C4-2B (cell line): ENCODE data around the gene OCA2.

Source experiments
- H3K27ac ChIP-seq: fragments of 450-650 bp; 2 replicates; pipeline ENCODE4 v1.5.1; 2017
- ZFX ChIP-seq: fragments of 450-650 bp; IDR thresholded peaks from 2 replicates; pipeline ENCODE4 v1.6.1; 2017
- TF ChIP-seq, protein P1 (sequence below): fragments of 450-650 bp; conservative IDR thresholded peaks from 2 replicates; pipeline ENCODE4 v1.5.1; 2017; ENCODE audit warnings: mild to moderate bottlenecking

Gene OCA2

DNA sequence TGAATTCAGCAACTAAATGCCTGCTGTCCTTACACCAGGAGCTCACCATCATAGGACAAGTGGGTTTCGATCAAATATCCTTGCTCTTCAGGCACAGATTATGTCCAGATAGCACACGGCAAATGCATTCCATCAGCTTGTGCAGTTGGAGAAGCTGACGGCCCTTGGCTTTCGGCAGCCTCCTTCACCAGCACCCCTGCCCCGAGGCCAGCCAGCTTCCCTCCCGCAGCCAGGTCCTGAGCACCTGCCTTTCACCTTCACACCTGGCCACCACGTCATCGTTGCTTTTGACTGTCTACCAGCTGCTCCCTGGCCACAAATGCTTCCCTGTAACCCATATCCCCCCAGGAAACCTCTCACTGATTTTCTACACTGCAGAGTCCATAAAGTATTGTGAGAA, 355.5 kb downstream of the OCA2 start:
- TF ChIP-seq, protein P1, sequence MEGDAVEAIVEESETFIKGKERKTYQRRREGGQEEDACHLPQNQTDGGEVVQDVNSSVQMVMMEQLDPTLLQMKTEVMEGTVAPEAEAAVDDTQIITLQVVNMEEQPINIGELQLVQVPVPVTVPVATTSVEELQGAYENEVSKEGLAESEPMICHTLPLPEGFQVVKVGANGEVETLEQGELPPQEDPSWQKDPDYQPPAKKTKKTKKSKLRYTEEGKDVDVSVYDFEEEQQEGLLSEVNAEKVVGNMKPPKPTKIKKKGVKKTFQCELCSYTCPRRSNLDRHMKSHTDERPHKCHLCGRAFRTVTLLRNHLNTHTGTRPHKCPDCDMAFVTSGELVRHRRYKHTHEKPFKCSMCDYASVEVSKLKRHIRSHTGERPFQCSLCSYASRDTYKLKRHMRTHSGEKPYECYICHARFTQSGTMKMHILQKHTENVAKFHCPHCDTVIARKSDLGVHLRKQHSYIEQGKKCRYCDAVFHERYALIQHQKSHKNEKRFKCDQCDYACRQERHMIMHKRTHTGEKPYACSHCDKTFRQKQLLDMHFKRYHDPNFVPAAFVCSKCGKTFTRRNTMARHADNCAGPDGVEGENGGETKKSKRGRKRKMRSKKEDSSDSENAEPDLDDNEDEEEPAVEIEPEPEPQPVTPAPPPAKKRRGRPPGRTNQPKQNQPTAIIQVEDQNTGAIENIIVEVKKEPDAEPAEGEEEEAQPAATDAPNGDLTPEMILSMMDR = no peak
- TF ChIP-seq ZFX = no peak
- H3K27ac ChIP-seq = no peak overlapping the region

DNA sequence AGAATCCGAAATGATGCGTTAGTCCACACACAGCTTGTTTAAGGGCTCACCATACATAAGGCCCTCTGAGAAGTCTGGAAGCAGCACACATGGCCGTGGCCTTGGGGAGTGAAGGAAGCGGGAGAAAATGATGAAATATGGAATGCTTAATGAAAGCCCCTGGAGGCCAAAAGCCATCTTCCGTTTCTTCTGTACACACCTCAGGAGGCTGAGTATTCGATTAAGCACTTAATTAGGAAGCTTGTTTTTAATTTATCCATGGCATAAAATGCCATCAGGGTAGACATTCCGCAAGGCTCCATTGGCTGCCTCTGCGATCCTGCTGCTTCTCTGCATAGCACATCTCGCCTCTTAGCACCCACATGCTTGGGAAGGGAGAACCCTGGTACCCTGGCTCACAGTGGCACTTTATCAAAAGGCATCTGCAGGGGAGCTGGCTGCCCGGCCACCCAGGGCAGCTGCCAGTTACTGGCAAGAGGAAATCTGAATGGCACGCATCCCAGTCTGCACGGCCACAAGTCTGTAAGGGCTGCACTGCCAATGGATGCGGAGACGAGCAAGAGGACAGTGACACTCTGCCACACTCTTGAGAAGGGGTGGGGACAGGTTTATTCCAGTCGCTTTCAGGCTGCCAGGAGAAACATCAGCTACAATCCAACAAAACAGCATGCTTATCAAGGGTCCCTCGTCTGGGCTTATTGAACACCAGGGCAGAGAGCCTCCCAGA, 356.2 kb downstream of the OCA2 start:
- TF ChIP-seq ZFX = no peak
- TF ChIP-seq, protein P1 = no peak
- H3K27ac ChIP-seq = no peak overlapping the region

DNA sequence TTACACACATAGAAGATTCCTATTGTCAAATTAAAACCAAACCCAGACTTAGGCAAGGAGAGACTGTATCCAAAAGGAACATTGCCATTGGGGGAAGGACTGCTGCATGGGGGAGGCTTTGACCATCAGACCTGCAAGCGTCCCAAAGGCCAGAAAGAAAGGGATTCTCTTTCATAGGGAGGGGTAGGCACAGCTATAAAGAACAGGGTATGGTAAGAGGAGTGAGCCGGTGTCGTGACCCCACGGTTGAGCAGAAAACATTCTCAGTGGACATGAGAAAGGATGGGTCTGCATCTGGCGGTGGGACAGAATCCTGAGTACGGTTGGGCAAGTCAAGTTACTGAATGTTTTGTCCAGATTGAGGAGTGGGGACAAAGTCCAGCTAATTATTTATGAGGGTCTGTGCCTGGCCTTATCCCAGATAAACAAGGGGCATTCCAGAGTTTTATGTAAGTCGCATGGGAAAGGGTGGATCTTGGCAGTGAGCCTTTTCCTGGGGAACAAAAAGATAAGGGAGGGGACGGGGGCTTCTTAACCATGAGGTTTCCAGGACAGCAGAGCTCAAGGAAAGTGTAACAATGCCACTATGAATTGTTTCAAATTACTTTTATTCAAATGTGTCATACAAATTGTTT, 357.8 kb downstream of the OCA2 start:
- no peak overlapping the region for H3K27ac ChIP-seq
- TF ChIP-seq, protein P1 = no peak
- TF ChIP-seq ZFX = no peak

DNA sequence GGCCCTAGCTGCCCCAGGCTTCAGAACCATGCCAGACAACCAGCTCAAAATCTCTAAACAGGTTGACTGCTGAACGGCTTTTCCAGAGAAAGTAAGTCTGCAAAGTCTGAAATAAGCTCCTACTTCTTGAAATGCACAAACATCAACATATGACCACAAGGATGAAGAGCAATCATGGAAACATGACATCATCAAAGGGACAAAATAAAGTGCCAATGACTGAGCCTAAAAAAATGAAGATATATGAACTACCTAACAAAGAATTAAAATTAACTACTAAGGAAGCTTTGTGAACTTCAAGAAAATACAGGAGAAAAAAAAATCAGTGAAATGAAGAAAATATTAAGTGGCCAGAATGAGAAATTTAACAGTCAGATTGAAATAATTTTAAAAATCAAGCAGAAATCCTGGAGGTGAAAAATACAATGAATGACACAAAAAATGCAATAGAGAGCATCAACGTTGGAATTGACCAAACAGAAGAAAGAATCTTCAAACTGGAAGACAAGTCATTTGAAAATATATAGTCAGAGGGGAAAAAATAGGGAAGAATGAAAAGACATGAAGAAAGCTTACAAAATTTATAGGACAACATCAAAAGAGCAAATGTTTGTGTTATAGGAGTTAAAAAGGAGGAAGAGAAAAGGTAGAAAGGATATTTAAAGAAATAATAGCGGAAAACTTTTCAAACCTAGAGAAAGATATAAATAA, 364.2 kb downstream of the OCA2 start:
- TF ChIP-seq, protein P1 = no peak
- no peak for TF ChIP-seq ZFX
- no peak overlapping the region for H3K27ac ChIP-seq

DNA sequence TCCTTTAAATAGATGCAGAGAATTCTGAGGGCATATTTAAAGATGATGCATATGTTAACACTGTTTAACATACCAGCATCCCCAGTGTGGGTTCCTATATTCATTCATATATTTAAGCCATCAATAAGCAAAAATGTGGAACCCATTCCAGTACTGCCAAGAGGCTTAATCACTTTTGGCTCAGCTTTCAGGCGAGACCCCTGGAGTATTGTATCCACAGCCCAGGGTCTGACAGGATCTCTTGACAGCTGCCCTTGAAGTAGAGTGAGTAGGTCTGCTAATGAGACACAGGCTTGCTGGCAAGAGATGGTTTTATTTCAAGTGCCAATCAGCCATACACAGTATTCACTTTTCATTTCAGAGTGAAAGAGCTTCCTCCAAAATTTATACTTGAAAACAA, 367.3 kb downstream of the OCA2 start:
- H3K27ac ChIP-seq = no peak overlapping the region
- TF ChIP-seq, protein P1 = no peak
- TF ChIP-seq ZFX = no peak

DNA sequence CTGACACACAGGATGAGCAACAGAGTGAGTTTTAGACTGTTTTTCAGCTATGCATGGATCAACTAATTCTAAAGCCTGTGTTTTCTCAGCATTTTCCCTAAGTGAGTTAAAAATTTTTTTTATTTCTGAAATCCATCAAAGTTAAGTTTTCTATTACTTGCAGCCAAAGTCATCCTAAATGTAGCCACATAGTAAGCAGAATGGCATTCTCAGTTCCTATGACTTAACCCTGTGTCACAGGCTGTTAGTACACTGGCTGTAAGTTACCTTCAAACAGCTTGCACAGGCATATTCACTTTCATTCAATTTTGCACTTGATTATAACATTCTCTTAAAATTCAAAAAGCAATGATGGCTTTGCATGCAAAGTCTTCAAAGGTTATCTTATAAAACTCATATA, 368.2 kb downstream of the OCA2 start:
- H3K27ac ChIP-seq = no peak overlapping the region

More for the DNA sequence above, 368.2 kb downstream of the OCA2 start:
- no peak for TF ChIP-seq ZFX
- TF ChIP-seq, protein P1 = no peak
